Nephron progenitor cell (in vitro differentiated cells): ENCODE data around the gene PRPF38A.
A peak's percentile ranks its signal among the peaks of the same experiment; 100 is the strongest.

ENCODE experiments used
- DNase-seq: peaks from one replicate; pipeline ENCODE4 v3.0.0; 2021
- H3K27ac Mint-ChIP-seq: 2 replicates; pipeline ENCODE4 v1.8.0; 2021; ENCODE audit warnings: mild to moderate bottlenecking, moderate library complexity, mixed read lengths
- H3K27me3 Mint-ChIP-seq: 2 replicates; pipeline ENCODE4 v1.8.0; 2021; ENCODE audit warnings: mild to moderate bottlenecking, low read depth, mixed read lengths; ENCODE audit not compliant: poor library complexity
- H3K36me3 Mint-ChIP-seq: 2 replicates; pipeline ENCODE4 v1.8.0; 2021; ENCODE audit warnings: low read depth, mixed read lengths
- H3K4me1 Mint-ChIP-seq: 2 replicates; pipeline ENCODE4 v1.8.0; 2021; ENCODE audit warnings: mixed read lengths
- H3K4me3 Mint-ChIP-seq: 2 replicates; pipeline ENCODE4 v1.8.0; 2021; ENCODE audit warnings: mild to moderate bottlenecking, moderate library complexity, mixed read lengths
- H3K9me3 Mint-ChIP-seq: 2 replicates; pipeline ENCODE4 v1.8.0; 2021; ENCODE audit warnings: mild to moderate bottlenecking, moderate library complexity, mixed read lengths
- TF ChIP-seq, protein P1 (sequence below): fragments of 200-600 bp; sonication (generic); IDR thresholded peaks from 2 replicates; pipeline ENCODE4 v1.5.0; 2021; ENCODE audit warnings: antibody characterized with exemption

Gene PRPF38A, protein sequence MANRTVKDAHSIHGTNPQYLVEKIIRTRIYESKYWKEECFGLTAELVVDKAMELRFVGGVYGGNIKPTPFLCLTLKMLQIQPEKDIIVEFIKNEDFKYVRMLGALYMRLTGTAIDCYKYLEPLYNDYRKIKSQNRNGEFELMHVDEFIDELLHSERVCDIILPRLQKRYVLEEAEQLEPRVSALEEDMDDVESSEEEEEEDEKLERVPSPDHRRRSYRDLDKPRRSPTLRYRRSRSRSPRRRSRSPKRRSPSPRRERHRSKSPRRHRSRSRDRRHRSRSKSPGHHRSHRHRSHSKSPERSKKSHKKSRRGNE

DNA sequence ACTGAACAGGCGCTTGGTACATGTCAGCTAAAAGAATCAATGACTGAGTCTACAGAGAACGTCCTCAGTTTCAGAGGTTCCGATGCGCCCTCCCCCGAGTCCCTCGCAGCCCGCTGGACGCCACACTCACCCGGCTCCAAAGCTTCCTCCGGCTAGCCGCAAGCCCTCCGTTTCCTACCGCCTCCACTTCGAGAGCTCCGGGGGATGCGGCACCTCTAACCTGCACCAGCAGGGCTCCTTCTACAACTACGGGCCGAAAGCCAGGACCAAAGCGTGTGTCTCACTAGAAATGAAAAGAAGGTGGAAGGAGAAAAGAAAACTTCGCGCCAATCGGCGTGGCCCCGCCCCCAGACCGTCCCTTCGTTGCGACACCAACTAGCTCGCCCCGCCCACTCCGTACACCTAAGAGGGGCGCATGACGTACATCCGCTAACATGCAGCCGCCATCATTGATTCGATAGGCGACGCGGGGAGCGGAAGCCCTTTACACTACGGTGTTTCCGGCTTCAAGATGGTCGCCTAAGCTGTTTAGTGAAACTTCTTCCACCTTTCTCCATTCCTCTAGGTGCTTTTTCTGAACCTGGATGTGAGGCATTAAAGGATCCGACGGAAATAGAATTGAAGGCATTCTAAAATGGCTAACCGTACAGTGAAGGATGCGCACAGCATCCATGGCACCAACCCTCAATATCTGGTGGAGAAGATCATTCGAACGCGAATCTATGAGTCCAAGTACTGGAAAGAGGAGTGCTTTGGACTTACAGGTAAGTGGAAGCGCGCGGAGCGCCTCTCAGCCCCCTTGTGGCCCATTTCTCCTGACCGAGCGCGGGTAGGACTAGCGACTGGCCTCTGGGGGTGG lies at the start of gene PRPF38A, which contains the start of gene ORC1:
Gene PRPF38A, plus strand, starts transcription at position 487 of the 859 bp plus-strand sequence. Its CDS starts 148 bp downstream, at position 635.
Gene ORC1, minus strand, starts transcription at position 308 of the 859 bp plus-strand sequence. CDS start 2,200 bp downstream, outside the sequence.
- H3K27ac Mint-ChIP-seq, result peak within 1 kb of the TSS; percentile 99
- peak within 1 kb of the TSS; percentile 99 for H3K4me3 Mint-ChIP-seq
- DNase-seq, result peak; percentile 99
- peaks cover 41% of the 10 kb centered on the region for H3K4me1 Mint-ChIP-seq
- H3K9me3 Mint-ChIP-seq, result no peaks in the 10 kb centered on the region
- H3K36me3 Mint-ChIP-seq, result peaks cover 51% of the 10 kb centered on the region
- TF ChIP-seq, protein P1, sequence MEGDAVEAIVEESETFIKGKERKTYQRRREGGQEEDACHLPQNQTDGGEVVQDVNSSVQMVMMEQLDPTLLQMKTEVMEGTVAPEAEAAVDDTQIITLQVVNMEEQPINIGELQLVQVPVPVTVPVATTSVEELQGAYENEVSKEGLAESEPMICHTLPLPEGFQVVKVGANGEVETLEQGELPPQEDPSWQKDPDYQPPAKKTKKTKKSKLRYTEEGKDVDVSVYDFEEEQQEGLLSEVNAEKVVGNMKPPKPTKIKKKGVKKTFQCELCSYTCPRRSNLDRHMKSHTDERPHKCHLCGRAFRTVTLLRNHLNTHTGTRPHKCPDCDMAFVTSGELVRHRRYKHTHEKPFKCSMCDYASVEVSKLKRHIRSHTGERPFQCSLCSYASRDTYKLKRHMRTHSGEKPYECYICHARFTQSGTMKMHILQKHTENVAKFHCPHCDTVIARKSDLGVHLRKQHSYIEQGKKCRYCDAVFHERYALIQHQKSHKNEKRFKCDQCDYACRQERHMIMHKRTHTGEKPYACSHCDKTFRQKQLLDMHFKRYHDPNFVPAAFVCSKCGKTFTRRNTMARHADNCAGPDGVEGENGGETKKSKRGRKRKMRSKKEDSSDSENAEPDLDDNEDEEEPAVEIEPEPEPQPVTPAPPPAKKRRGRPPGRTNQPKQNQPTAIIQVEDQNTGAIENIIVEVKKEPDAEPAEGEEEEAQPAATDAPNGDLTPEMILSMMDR, result peak; percentile 37
- no peaks in the 10 kb centered on the region for H3K27me3 Mint-ChIP-seq

- peaks cover under 1% of the 10 kb centered on the region for H3K4me1 Mint-ChIP-seq
- TF ChIP-seq, protein P1, result no peak
- H3K9me3 Mint-ChIP-seq, result no peaks in the 10 kb centered on the region
- no peak overlapping the region for H3K4me3 Mint-ChIP-seq
- no peaks in the 10 kb centered on the region for H3K27me3 Mint-ChIP-seq
- peak overlapping the region; percentile 90 for H3K27ac Mint-ChIP-seq
- H3K36me3 Mint-ChIP-seq, result peaks cover 57% of the 10 kb centered on the region
- no peak for DNase-seq
Measured at GRCh38 chr1:52355436-52355835, 49.0 kb upstream of the PRPF38A start.

DNA sequence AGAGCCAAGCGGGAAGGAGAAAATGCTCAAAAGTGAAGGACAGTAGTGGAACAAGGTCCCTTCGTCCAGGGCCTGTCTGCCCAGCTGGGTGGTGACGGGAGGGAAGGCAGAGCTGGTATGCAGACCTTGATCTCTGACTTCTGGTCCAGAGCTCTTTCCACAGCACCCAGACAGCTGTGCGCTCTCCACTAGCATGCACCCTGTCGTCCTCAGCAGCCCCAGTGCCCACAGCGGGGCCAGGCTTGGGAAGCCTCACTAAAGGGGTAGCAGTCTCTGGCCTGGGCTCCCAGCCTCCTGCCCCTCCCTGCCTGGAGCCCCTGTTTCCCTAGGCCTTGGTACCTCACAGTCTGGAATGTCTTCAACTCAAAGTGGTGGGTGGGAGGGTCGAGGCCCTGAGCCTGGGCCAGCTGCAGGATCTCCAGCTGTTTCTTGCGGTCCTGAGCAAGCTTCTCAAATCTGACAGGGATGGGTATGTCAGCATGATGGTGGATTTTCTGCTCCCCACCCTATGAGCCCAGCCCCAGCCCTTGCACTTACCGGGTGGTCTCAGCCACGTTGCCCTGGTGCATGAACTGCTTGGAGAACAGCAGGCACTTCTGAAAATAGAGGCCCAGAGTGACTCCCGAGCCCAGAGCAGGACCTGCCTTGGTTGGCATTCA lies 48.4 kb upstream of the PRPF38A start:
- TF ChIP-seq, protein P1, result no peak
- Mint-ChIP-seq H3K27ac (peak overlapping the region; percentile 90), H3K4me3 (no peak overlapping the region), H3K36me3 (peaks cover 59% of the 10 kb centered on the region), H3K9me3 (no peaks in the 10 kb centered on the region), H3K27me3 (no peaks in the 10 kb centered on the region), H3K4me1 (no peaks in the 10 kb centered on the region)
- no peak for DNase-seq

GRCh38 chr1:52356818-52357355 lies 47.5 kb upstream of the PRPF38A start:
- no peak overlapping the region for H3K4me3 Mint-ChIP-seq
- H3K27ac Mint-ChIP-seq, result peak overlapping the region; percentile 90
- DNase-seq, result no peak
- TF ChIP-seq, protein P1, result no peak
- peaks cover 68% of the 10 kb centered on the region for H3K36me3 Mint-ChIP-seq
- H3K27me3 Mint-ChIP-seq, result no peaks in the 10 kb centered on the region
- H3K9me3 Mint-ChIP-seq, result no peaks in the 10 kb centered on the region
- peaks cover 5% of the 10 kb centered on the region for H3K4me1 Mint-ChIP-seq

DNA sequence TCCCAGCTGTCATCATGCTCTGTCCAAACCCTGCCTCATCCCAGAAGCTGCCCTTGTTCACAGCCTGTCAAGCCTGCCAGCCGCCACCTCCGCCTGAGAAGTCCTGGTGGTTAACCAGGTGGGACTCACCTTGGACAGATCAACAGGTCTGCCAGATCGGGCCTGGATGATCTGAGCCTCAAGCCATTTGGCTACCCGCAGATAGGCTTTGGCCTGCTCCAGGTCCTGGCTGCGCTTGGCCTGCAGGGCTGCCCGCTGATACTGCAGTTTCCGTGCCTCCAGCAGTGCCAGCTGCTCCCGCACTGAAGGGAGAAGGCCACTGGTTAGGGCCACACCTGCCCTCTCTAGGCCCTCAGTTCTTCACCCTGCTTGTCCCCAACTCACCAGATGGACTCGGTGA lies 47.0 kb upstream of the PRPF38A start:
- Mint-ChIP-seq H3K27me3 (no peaks in the 10 kb centered on the region), H3K4me1 (peaks cover 5% of the 10 kb centered on the region), H3K36me3 (peaks cover 68% of the 10 kb centered on the region), H3K9me3 (no peaks in the 10 kb centered on the region), H3K4me3 (no peak overlapping the region), H3K27ac (peak overlapping the region; percentile 51)
- no peak for DNase-seq
- TF ChIP-seq, protein P1, result no peak
